Muscle of leg (tissue), 11 donors: ENCODE measurements around the gene ADAMTS2. TPM values are rescaled to one million over a fixed set of nuclear protein-coding genes. Genes with fewer than 3 reads are reported as not detected.

Experiments
- DNase-seq: peaks from one replicate; pipeline ENCODE4 v3.0.0; 2013
- H3K27ac ChIP-seq: one replicate; pipeline ENCODE4 v1.5.1; 2013; ENCODE audit warnings: mild to moderate bottlenecking, low read length, control low read depth
- H3K27me3 ChIP-seq: one replicate; pipeline ENCODE4 v1.6.1; 2013; ENCODE audit warnings: low read length; ENCODE audit not compliant: control insufficient read depth, insufficient read depth
- H3K36me3 ChIP-seq: one replicate; pipeline ENCODE4 v1.6.1; 2013; ENCODE audit warnings: low read length; ENCODE audit not compliant: control insufficient read depth, insufficient read depth
- H3K4me1 ChIP-seq: one replicate; pipeline ENCODE4 v1.6.1; 2013; ENCODE audit warnings: low read length; ENCODE audit not compliant: control insufficient read depth, insufficient read depth
- H3K4me3 ChIP-seq: one replicate; pipeline ENCODE4 v1.5.1; 2013; ENCODE audit warnings: low read length, control low read depth
- H3K9me3 ChIP-seq: replicated peaks from 2 replicates; pipeline ENCODE4 v1.6.1; 2013; ENCODE audit warnings: low read depth, low read length; ENCODE audit not compliant: control insufficient read depth
- WGBS: methylation state at CpG from one replicate; pipeline ENCODE4 v1.1.5; 2013; ENCODE audit warnings: missing lambda C conversion rate; ENCODE audit not compliant: insufficient coverage; 5-methylcytosine and 5-hydroxymethylcytosine counted together
- polyA plus RNA-seq, 8 donors: library from polyadenylated mRNA; unstranded; fragments of 120-200 nt; gene quantifications; one replicate each; pipeline versions ENCODE4 v1.2.1 to v1.2.3, GENCODE V29; 2013; ENCODE audit warnings: inconsistent platforms in 1 of 8, low replicate concordance in 1 of 8; ENCODE audit not compliant: insufficient read length in 8 of 8, insufficient read depth in 1 of 8
- total RNA-seq: library from RNA; stranded (reverse); fragments of 120-200 nt; gene quantifications from one replicate; pipeline ENCODE4 v1.2.4, GENCODE V29; 2013

ADAMTS2 gene
- total and polyA plus RNA-seq, 9 donors: 21.3 to 46.3 (median 34.2) TPM

GRCh38 chr5:179165421-179166170, 179.7 kb downstream of the ADAMTS2 start:
- 81% methylated on average over 14 of the region's 15 CpGs for WGBS
- no peak for DNase-seq
- Histone ChIP-seq H3K9me3 (peaks cover 7% of the 10 kb centered on the region), H3K4me1 (peaks cover 28% of the 10 kb centered on the region), H3K27me3 (peaks cover 2% of the 10 kb centered on the region), H3K27ac (no peak overlapping the region), H3K36me3 (no peaks in the 10 kb centered on the region), H3K4me3 (no peak overlapping the region)

GRCh38 chr5:179164331-179165311, 180.6 kb downstream of the ADAMTS2 start:
- peaks cover 2% of the 10 kb centered on the region for H3K27me3 ChIP-seq
- no peak overlapping the region for H3K4me3 ChIP-seq
- peaks cover 23% of the 10 kb centered on the region for H3K4me1 ChIP-seq
- H3K9me3 ChIP-seq: peaks cover 7% of the 10 kb centered on the region
- no peaks in the 10 kb centered on the region for H3K36me3 ChIP-seq
- no peak overlapping the region for H3K27ac ChIP-seq
- WGBS: 88% methylated on average over 21 of the region's 23 CpGs
- DNase-seq: no peak

DNA sequence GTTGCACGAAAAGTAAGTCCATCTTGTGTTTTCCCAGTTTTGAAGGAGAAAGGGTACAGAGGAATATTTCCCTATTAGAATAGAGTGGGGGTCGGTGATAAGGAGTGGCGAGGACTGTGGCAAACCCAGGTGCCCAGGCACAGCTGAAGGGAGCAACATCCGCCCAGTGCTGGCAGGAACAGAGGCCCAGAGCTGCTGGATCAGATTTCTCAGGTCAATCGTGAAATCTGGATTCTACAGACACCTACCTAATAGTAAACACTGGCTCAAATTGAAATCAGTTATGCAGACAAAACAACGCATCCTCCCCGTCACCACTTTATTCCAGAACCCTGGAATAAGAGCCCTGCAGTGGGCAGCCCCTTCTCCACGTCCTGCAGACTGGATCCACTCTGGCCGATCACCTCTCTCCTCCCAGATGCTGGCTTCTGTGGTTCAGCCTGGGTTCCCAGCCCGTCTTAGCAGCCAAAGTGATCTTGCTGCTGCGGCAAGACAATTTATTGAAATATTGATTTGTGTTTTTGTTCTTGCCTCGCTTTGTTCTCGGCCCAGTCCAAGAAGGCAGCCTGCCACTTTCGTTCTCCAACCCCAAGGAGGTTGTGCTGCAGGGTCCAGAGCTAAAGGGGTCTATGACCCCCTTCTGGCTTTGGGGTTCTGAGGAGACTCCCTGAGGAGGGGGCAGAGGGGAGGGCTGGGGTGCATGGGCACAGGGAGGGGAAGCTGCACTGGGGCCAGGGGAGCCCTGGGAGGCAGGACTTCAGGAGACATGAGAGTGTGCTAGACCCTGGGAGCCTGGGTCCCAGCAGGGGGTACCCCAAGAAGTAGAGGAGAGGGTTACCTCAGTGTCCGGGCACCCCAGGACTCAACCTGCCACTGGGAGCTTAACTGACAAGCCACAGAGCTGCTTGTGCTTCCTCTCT, 181.8 kb downstream of the ADAMTS2 start:
- Histone ChIP-seq H3K27ac (no peak overlapping the region), H3K4me1 (peaks cover 17% of the 10 kb centered on the region), H3K36me3 (no peaks in the 10 kb centered on the region), H3K4me3 (no peak overlapping the region), H3K27me3 (peaks cover under 1% of the 10 kb centered on the region), H3K9me3 (peaks cover 7% of the 10 kb centered on the region)
- DNase-seq: no peak
- WGBS: 84% methylated on average over 11 of the region's 15 CpGs

DNA sequence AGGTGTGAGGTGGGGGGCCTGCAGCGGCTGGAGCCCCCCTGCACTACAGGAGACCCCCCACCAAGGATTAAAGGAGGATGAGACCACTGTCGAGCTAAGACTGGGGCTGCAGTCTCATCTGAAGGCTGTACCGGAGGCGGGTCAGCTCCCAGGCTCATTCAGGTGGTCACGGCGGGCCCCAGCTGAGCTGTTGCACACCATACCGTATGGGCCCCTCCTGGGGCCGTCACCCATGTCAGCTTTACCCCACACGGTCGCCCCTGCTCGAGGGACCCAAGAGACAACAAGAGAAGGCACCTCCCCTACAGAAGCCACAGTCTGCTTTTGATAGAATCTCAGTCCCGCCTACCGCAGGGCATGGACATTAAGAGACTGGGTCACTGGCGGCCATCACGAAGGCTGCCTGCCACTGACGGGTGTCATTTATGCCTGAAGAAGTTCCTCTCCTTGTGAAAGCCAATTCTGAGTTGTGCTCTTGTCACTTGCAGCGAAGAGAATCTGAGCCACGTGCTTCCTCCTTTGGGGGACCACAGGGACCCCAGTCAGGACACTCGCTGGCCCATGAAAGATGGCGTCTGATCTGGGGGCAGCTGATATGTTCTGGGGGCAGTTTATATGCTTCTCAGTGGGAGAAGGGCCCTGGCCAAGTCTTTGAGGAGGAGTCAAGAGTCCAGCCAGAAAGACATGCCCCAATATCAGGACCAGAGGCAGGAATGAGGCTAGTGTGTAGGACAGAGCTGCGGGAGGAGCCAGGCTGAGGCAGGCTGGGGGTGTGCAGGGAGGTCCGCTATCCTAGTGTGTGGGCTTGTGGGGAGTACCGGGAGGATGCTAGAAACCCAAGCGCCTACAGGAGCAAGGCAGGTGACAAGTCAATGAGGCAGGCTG, 182.7 kb downstream of the ADAMTS2 start:
- Histone ChIP-seq H3K9me3 (peaks cover 7% of the 10 kb centered on the region), H3K36me3 (no peaks in the 10 kb centered on the region), H3K27ac (no peak overlapping the region), H3K4me1 (peaks cover 8% of the 10 kb centered on the region), H3K4me3 (no peak overlapping the region), H3K27me3 (no peaks in the 10 kb centered on the region)
- WGBS: 93% methylated on average over 22 of the region's 24 CpGs
- no peak for DNase-seq

- Histone ChIP-seq H3K36me3 (no peaks in the 10 kb centered on the region), H3K27ac (no peak overlapping the region), H3K4me3 (no peak overlapping the region), H3K9me3 (peaks cover 7% of the 10 kb centered on the region), H3K4me1 (peaks cover 2% of the 10 kb centered on the region), H3K27me3 (no peaks in the 10 kb centered on the region)
- no peak for DNase-seq
- 88% methylated on average over 5 of the region's 8 CpGs for WGBS
These were observed 183.4 kb downstream of the ADAMTS2 start for GRCh38 chr5:179161901-179162300.

DNA sequence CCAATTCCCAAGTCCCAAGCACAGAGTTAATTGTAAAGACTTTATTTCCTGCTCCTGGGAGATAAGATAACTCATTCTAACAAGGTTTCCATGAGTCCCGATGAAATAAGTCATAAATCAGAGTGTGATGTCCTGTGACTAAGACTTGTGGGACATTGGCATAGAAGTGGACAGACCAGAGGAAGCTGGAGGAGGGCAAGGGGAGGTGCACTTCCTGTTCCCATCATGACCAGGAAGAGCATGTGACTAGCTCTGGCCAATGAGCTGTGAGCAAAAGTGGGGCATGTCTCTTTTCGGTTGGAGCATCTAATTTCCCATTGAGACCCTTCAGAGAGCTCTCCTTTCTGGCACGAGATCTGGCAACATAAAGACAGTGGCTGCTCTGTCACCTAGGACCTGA, 184.7 kb downstream of the ADAMTS2 start:
- no peaks in the 10 kb centered on the region for H3K27me3 ChIP-seq
- H3K4me1 ChIP-seq: no peaks in the 10 kb centered on the region
- H3K9me3 ChIP-seq: peaks cover 7% of the 10 kb centered on the region
- no peaks in the 10 kb centered on the region for H3K36me3 ChIP-seq
- 100% methylated on average over 3 of the region's 3 CpGs for WGBS
- no peak overlapping the region for H3K4me3 ChIP-seq
- H3K27ac ChIP-seq: no peak overlapping the region
- no peak for DNase-seq

GRCh38 chr5:179158556-179158955, 186.7 kb downstream of the ADAMTS2 start:
- no peak for DNase-seq
- no peaks in the 10 kb centered on the region for H3K27me3 ChIP-seq
- H3K27ac ChIP-seq: no peak overlapping the region
- peaks cover 7% of the 10 kb centered on the region for H3K9me3 ChIP-seq
- H3K36me3 ChIP-seq: no peaks in the 10 kb centered on the region
- H3K4me1 ChIP-seq: peaks cover 6% of the 10 kb centered on the region
- H3K4me3 ChIP-seq: no peak overlapping the region
- 94% methylated on average over 14 of the region's 14 CpGs for WGBS

DNA sequence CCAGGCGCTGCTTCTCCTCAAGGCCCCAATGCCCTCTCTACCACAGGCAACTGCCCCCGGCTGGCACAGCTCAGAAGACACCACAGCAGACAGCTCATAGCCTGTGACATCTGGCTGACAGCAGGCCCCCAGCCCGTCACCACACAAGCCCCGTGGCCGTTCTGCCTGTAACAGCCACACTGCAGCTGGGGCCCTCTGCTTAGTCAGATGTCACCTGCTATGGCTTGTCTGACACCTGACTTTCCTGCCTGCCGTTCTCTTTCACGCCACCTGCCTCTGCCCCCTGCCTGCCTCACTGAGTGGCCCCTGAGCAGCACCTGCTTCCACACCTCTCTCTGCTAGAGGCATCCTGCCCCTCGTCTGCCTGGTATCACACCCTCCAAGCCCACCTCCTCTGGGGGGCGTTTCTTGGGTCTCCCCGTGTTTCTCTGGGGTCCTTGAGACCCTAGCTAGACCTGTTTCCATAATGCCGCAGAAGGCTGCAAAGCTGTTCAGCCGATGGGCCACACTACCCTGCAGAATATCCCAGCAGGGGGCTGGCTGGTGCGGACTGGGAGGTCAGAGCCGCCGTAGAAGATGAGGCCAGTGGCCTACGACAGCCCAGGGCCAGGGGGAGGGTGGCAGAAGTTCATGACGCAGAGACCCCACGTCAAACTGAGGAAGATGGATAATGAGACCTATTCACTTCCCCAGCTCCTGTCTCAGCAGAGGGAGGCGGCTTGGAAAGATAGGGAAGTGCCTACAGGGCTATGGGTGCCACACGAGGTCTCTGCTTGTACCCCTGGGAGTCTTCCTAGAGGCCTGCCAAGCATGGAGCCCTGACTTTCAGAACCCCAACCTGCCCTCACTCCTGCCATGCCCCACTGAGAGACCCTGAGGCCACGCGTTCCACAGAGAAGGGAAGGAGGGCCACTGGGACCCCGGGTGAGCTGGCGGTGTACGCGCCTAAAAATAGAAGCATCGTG, 190.0 kb downstream of the ADAMTS2 start:
- no peak for DNase-seq
- H3K4me3 ChIP-seq: no peak overlapping the region
- H3K36me3 ChIP-seq: no peaks in the 10 kb centered on the region
- H3K27me3 ChIP-seq: no peaks in the 10 kb centered on the region
- 67% methylated on average over 18 of the region's 27 CpGs for WGBS
- H3K9me3 ChIP-seq: no peaks in the 10 kb centered on the region
- H3K27ac ChIP-seq: no peak overlapping the region
- H3K4me1 ChIP-seq: peaks cover 6% of the 10 kb centered on the region
